GM19193 (cell line): Measurements from ENCODE around the gene HSDL1.

Experiments used
- POLR2A ChIP-seq: IDR thresholded peaks from 4 replicates; pipeline ENCODE4 v1.6.1; 2011; ENCODE audit not compliant: insufficient read depth, insufficient read length; ENCODE audit errors: extremely low read depth

HSDL1 gene

DNA sequence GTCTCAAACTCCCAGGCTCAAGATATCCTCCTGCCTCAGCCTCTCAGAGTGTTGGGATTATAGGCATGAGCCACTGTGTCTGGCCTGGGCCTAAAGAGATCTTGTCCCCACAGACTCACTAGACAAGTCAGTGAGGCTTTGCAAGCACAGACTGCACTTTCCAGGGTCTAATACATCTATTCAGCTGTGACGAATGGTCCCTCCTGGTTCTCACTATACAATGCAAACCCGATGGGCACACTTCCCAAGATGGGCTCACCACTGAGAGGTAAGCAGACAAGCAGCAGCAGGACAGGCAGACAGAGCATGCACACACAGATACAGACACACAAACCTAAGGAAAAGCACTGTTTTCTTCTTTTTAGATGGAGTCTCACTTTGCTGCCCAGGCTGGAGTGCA lies 37.1 kb downstream of the HSDL1 start:
- no peak for TF ChIP-seq POLR2A

DNA sequence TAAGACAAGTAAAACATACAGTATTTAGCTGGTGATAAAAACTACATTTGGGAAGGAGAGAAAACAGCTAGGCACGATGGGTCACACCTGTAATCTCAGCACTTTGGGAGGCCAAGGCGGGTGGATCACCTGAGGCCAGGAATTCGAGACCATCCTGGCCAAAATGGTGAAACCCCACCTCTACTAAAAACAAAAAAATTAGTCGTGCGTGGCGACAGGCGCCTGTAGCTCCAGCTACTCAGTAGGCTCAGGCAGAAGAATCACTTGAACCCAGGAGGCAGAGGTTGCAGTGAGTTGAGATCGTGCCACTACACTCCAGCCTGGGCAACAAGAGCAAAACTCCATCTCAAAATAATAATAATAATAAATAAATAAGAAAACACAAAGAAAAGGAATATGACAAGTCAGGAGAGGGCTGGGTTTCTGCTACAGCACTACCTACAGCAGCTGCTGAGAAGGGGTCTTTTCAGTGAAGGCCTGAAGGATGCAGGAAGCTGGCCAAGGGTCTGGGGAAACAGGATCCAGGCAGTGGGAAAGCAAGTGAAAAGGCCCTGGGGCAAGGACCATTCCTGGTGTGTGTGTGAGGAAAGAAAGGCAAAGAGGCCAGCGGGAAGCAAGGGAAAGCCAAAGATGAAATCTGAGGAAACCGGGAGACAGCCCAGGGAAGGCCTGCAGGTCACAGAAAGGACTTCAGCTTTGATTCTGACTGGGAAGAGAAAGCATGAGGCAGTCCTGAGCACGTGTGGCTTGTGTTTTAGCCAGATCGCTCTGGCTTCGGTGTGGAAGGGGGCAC lies 38.8 kb downstream of the HSDL1 start:
- TF ChIP-seq POLR2A, result no peak

DNA sequence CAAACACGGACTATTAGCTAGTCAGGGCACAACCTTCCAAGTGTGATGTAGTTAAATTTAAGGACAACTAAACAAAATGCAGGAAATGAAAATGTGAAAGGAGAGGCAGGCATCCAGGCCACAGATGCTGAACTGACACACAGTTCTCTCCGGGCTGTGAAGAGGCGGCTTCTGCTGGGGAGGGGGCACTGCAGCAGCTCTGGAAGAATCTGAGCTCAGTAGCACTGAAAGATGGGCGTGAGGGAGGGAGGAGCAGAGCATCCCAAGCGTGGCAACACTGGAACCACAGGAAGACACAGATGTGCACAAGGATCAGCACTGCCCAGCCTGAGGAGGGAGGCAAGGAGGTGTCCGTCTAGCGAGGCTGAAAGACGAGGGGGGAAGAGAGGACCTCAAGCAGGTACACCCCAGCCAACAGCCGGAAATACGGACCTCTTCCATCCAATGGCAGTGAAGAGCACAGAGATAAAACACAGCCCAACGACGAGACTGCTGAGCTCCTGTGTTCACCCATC lies 39.6 kb downstream of the HSDL1 start:
- TF ChIP-seq POLR2A, result no peak

DNA sequence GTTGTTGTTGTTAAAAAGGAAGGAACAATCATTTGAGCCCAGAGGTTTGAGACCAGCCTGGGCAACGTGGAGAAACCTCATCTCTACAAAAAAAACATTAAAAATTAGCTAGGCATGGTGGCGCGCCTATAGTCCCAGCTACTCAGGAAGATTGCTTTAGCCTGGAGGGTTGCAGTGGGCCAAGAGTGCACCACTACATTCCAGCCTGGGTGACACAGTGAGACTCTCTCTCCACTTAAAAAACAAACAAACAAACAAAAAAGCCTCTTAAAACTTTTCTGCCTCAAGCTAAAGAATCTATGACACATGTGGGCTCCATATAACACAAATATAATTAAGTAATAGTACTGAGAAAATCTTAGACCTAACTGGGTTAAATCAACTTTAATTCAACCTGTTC lies 40.7 kb downstream of the HSDL1 start:
- TF ChIP-seq POLR2A, result no peak

DNA sequence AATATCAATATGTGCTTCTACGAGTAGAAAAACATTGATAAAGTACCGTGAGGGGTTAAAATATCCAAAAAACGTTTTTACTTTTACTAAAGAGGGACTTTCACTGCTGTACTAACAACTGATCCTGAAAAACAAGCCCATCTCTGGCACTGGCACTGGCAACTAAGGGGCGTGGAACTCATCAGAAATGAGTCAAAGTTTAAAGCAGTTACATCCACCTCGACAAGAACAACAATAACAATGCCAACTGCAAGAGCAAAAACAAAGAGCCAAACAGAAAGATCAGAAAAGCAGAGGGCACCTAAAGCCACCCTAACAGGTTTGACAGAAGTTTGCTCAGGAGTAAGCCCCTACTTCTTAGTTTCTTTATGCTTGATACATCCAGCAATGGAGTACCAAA lies 41.3 kb downstream of the HSDL1 start:
- TF ChIP-seq POLR2A, result no peak

DNA sequence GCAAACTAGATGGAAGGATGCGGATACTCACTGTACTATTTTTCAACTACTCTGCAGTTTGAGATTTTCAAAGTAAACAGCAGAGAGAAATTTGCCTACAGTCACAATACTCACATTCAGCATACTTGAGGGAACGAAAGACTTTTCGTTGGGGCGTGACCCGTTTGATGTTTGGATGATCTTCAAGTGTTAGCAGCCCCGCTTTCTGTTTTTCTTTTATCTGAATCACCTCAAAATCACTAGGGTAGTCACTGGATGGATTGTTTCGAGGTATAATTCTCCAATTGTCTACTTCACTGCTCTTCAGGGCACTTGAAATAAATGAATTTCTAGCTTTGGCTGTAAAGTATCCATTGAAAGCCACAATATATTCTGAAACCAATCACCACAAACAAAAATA lies 46.0 kb downstream of the HSDL1 start:
- no peak for TF ChIP-seq POLR2A

DNA sequence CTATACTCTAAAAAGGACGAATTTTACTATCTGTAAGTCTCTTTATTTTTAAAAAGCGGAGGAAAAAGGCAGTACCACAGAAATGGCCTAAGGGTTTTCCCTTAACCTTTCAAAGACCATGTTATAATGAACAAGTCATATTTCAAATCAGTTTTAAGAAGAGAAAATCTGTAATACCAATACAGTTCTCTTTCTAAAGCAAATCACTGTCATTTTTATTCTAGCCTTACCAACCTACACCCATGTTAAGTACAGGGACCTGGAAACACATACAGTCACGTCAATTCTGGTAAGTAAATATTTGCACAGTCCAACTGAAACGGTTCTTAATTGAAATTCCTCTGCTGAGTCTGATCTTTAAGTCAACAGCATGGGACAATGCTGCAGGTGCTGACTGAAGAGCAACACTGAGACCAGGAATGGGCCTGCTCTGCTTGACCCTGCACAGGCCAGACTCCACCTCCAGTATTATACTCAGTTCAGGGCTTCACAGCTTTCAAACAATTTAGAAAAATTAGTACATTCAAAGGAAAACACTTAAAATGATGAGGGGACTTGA lies 48.5 kb downstream of the HSDL1 start:
- TF ChIP-seq POLR2A, result no peak

DNA sequence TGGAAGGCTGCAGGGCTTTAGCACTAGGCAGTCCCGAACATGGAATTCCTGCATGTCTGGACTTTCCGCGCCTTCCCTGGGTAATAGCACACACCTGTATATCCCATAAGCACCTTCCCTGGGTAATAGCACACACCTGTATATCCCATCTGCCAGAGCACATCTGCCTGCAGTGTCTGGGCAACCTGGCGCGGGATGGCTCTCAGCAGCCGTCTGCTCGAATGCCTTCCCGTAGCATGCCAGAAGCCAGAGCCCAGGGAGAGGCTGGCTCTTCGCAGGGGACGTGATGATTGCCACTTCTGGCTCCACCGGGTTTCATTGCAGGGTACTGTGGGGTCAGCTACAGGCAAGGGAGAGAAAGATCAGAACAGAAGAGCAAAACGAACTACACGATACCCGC lies 49.5 kb downstream of the HSDL1 start:
- no peak for TF ChIP-seq POLR2A

DNA sequence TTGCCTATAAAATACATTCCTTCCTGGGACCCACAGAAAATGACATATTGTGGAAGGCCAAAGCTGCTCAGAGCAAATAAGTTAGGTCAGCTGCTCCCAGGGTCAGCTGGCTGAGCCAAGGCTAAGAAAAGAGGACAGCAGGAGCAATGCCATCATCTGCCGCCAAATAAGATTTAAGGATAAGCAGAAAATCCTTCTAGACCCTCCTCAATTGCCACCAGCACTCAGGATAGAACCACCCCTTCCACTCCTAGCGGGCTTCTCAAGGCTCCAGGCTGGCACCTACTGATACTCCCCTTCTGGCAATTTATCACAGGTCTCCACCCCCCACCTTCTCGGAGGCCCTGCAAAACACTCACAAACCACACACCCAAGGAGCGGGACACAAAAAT lies 51.1 kb downstream of the HSDL1 start:
- no peak for TF ChIP-seq POLR2A

DNA sequence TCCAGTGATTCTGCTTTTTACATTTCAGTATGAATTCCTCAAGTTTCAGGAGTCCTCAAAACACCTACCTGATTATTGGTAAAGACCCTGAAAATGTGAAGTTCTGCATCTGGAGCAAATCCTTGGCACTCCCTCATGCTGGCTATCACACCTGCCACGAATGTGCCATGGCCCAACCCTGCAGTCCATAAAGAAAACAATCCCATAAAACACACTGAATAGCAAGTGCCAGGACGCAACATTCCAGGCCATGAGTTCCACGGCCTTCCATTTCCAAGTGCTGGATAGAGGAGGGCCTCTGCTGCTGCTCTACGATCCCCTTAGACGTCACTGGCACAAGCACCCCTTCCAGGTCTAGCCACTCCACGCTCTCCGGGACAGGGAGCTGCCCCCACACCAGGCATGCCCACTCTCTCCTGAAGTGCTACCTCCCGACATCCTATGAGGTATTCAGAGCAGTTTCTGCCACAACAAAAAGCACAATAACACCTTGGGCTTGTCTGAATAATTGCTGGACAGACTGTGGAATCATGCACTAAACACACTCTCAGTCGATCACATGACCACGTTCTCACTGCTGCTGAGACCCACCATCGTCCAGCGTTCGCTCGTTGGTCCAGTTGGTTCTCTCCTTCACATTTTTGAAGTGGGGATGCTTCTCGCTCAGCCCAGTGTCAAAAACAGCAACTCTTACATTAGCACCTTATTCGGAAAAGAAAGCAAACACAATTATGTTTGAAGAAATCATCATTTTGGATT lies 51.7 kb downstream of the HSDL1 start:
- TF ChIP-seq POLR2A, result no peak

DNA sequence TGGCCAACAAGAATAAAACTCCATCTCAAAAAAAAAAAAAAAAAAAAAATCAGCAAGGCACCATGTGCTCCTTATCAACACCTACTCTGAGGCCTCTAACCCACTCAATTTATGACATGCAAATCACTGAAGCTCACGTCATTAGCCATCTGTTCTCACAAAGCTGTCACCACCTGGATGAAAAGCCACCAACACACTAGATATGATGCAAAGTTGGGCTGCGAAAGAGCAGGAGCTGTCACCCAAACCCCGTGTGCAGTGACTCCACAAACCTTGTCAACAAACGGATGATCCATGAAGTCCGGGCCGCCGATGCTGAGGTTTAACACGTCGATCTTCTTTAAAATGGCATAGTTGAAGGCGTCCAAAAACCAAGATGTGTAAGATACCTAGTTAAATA lies 53.5 kb downstream of the HSDL1 start:
- no peak for TF ChIP-seq POLR2A

DNA sequence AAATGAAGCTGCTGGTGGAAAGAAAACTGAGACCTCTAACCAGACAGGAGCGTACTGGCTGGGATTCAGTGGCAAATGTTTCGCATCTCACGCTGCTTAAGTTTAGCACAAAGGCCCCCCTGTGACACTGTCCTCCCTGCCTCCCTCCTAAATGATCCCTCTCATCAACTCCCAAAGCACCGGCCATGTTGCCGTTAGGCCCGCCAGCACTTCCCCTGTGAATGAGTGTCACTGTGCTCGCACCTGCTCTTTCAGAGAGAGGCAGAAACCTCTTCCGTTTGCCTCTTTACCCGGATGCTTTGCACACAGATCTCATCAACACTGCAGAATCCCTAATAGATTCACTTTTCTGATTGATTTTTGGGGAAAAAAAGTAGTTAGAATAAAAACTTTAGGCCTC lies 54.8 kb downstream of the HSDL1 start:
- TF ChIP-seq POLR2A, result no peak

DNA sequence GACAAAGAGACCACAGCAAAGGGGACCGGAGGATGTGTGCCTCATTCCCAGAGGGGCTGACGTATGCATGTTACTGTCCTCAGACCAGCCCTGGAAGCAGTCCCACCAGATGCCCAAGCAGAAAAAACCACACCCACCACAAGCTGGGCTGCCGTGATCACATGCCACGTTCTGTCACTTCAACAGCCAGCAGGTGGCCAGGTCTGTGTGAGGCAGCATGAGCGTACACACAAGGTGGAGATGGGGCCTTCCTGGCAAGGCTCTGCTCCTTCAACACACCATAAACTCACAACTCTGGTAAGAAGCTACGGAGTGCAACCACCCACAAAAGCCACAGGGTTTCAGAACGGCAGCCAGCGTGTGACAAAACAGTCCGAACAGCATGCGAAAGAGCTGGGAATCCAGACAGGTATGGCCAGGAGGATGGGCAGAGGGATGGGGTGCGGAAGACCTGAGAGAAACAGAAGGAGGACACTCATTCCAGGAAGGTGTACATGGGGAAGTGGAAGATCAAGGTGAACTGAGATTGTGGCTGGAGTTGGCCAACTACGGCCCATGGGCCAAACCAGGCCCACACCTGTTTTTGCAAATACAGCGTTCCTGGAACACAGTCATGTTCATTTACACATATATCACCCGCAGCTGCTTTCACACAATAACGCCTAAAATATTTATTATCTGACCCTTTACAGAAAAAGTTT lies 56.1 kb downstream of the HSDL1 start:
- TF ChIP-seq POLR2A, result no peak

DNA sequence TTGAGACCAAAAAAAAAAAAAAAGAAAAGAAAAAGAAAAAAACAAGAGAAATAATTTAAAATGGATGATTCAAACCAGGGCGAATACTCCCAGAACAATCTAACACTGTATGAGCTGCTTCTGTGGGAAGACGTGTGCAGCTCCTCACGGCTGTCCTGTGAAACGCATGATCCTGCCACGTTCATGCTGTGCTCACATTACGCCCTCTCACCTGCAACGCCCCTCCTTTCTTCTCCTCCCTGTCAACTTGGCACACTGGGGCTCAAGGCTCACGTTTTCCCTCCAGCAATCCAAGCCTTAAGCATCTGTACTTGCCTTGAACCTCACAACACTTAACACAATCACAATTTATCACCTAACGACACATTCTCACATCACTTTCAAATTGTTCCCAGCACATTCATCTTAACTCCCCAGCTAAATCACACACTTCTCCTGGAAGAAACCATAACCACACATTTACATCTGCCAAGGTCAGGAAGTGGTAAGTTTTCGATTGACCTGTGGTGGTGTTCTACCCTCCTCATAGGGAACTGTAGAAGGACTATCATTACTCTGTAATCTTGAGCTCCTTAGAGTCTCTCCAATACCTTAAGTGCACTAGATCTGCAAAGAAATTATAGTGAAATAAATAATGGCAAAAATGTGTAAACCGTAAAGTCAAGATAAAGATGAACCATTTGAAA lies 57.4 kb downstream of the HSDL1 start:
- no peak for TF ChIP-seq POLR2A

DNA sequence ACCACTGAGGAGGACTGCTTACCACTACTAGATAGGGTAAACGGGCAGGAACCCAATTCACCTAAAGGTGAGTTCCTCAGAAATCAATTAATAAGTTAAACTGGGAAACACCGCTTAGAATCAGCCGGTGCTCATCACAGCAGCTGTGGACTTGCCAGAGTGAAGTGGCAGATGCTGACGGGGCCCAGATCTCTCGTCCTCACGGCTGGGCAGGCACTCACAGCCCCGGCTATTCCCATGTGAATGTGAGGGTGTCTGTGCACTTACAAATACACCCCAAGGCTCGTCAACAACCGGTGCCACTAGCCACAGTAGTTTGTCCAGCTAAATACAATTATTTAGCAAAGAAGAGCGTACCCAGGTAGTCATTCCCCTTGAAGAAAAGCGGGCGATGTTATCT lies 58.0 kb downstream of the HSDL1 start:
- TF ChIP-seq POLR2A, result no peak

DNA sequence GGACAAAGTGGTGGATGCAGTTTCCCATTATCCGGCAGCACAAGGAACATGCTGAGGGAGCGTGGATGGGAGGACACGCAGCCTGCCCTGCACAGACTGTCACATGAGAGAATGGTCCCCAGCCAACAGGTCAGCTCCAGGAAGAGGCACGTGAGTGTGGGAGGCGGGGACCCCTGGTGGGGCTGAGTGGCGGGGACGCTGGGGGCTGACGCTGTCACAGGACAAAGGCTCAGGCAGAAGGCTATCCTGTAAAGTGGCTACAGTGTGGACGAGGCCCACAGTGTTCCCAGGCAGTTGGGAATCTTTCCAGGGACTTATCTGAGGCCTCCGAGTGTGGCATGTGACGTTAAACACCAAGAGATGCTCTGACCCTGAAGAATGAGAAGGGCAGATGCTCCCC lies 58.6 kb downstream of the HSDL1 start:
- TF ChIP-seq POLR2A, result no peak

DNA sequence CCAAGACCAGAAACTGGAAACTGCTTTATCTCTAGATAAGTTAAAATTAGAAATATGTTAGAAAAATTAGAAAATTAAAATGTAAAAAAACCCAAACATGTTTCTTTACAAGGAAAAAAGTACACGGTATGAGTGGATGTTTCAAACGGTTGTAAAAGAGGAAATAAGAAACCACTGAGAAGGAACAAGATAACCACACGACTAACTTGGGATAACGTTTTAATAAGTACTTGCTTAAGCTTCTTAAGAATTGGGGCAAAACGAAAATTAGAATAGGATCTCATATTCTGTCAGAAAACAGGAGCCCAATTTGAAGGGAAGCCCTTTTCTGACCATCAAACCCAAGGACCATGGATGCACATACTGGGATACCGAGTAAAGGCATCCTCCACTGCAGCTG lies 59.2 kb downstream of the HSDL1 start:
- TF ChIP-seq POLR2A, result no peak
